DND-41 (cell line): ENCODE data around the gene NRF1.

Experiments used
- ATAC-seq: fragments of 200-7000 bp; cut with Tn5 transposase; 3 replicates; pipeline ENCODE4 v1.9.1; 2021; ENCODE audit warnings: low read depth; ENCODE audit not compliant: insufficient read depth
- DNase-seq: peaks from one replicate; pipeline ENCODE4 v3.0.0-alpha.2; 2020
- H2AFZ ChIP-seq: 2 replicates; pipeline ENCODE4 v1.6.0; 2012; ENCODE audit warnings: low read depth, low read length
- H3K27ac ChIP-seq: 2 replicates; pipeline ENCODE4 v1.5.1; 2012; ENCODE audit warnings: low read length, inconsistent platforms
- H3K27me3 ChIP-seq: fragments of 200-600 bp; sonication (generic); 2 replicates; pipeline ENCODE4 v1.6.0; 2012; ENCODE audit warnings: low read length, mild to moderate bottlenecking, inconsistent platforms; ENCODE audit not compliant: insufficient read depth, poor library complexity
- H3K36me3 ChIP-seq: 2 replicates; pipeline ENCODE4 v1.5.1; 2012; ENCODE audit warnings: low read length, inconsistent platforms; ENCODE audit not compliant: insufficient read depth
- H3K4me1 ChIP-seq: 2 replicates; pipeline ENCODE4 v1.5.1; 2012; ENCODE audit warnings: mild to moderate bottlenecking, low read length; ENCODE audit not compliant: insufficient read depth
- H3K4me2 ChIP-seq: 2 replicates; pipeline ENCODE4 v1.6.0; 2012; ENCODE audit warnings: mild to moderate bottlenecking, moderate library complexity, low read length, inconsistent platforms; ENCODE audit not compliant: insufficient read depth
- H3K4me3 ChIP-seq, 2 experiments: fragments of 200-600 bp in 1 of 2; shearing (Covaris generic) in 1 of 2; 2 replicates each; pipeline ENCODE4 v1.5.1; 2012 to 2016; ENCODE audit warnings: inconsistent platforms in 2 of 2, low read length in 2 of 2, mild to moderate bottlenecking in 2 of 2, low read depth in 1 of 2, moderate library complexity in 1 of 2
- H3K79me2 ChIP-seq: 2 replicates; pipeline ENCODE4 v1.6.0; 2012; ENCODE audit warnings: low read length, inconsistent platforms; ENCODE audit not compliant: insufficient read depth
- H3K9ac ChIP-seq: 2 replicates; pipeline ENCODE4 v1.6.0; 2012; ENCODE audit warnings: low read depth, mild to moderate bottlenecking, inconsistent platforms, low read length, moderate library complexity
- H3K9me3 ChIP-seq: 2 replicates; pipeline ENCODE4 v1.5.1; 2012; ENCODE audit warnings: low read length, moderate library complexity, mild to moderate bottlenecking, inconsistent platforms; ENCODE audit not compliant: insufficient read depth, severe bottlenecking
- H4K20me1 ChIP-seq: 2 replicates; pipeline ENCODE4 v1.6.0; 2012; ENCODE audit warnings: low read length; ENCODE audit not compliant: insufficient read depth
- CTCF ChIP-seq: IDR thresholded peaks from 2 replicates; pipeline ENCODE4 v1.5.1; 2012; ENCODE audit warnings: borderline replicate concordance, low read length, moderate library complexity, mild to moderate bottlenecking; ENCODE audit not compliant: poor library complexity, severe bottlenecking; ENCODE audit errors: extremely low read depth
- EZH2 ChIP-seq: IDR thresholded peaks from 3 replicates; pipeline ENCODE4 v1.6.1; 2012; ENCODE audit warnings: borderline replicate concordance, low read depth, mild to moderate bottlenecking, moderate library complexity, low read length, inconsistent platforms; ENCODE audit not compliant: severe bottlenecking

The NRF1 gene

GRCh38 chr7:129783584-129783919, 172.0 kb downstream of the NRF1 start:
- H2AFZ ChIP-seq, result no peak overlapping the region
- H3K9ac ChIP-seq, result no peak overlapping the region
- H3K4me1 ChIP-seq, result no peaks in the 10 kb centered on the region
- no peak overlapping the region for H3K4me3 ChIP-seq
- H4K20me1 ChIP-seq, result no peaks in the 10 kb centered on the region
- no peak for DNase-seq
- TF ChIP-seq CTCF (no peak), EZH2 (no peak)
- H3K4me2 ChIP-seq, result no peak overlapping the region
- H3K27me3 ChIP-seq, result no peaks in the 10 kb centered on the region
- no peaks in the 10 kb centered on the region for H3K9me3 ChIP-seq
- ATAC-seq, result no peak
- no peak overlapping the region for H3K27ac ChIP-seq
- no peaks in the 10 kb centered on the region for H3K36me3 ChIP-seq
- no peaks in the 10 kb centered on the region for H3K79me2 ChIP-seq

- H3K9me3 ChIP-seq, result no peaks in the 10 kb centered on the region
- H3K27ac ChIP-seq, result no peak overlapping the region
- H3K27me3 ChIP-seq, result no peaks in the 10 kb centered on the region
- H3K4me1 ChIP-seq, result no peaks in the 10 kb centered on the region
- TF ChIP-seq EZH2 (no peak), CTCF (no peak)
- no peak overlapping the region for H3K9ac ChIP-seq
- ATAC-seq (no peak), DNase-seq (no peak)
- H2AFZ ChIP-seq, result no peak overlapping the region
- H4K20me1 ChIP-seq, result no peaks in the 10 kb centered on the region
- no peak overlapping the region for H3K4me3 ChIP-seq
- no peaks in the 10 kb centered on the region for H3K36me3 ChIP-seq
- no peak overlapping the region for H3K4me2 ChIP-seq
- H3K79me2 ChIP-seq, result no peaks in the 10 kb centered on the region
Observed at GRCh38 chr7:129784437-129784782, 172.9 kb downstream of the NRF1 start.

- Histone ChIP-seq H3K9ac (no peak overlapping the region), H3K27me3 (no peaks in the 10 kb centered on the region), H2AFZ (no peak overlapping the region), H4K20me1 (no peaks in the 10 kb centered on the region), H3K79me2 (no peaks in the 10 kb centered on the region), H3K4me2 (no peak overlapping the region), H3K36me3 (no peaks in the 10 kb centered on the region), H3K27ac (no peak overlapping the region), H3K9me3 (no peaks in the 10 kb centered on the region), H3K4me1 (no peaks in the 10 kb centered on the region), H3K4me3 (no peak overlapping the region)
- no peak for DNase-seq
- TF ChIP-seq CTCF (no peak), EZH2 (no peak)
- ATAC-seq, result no peak
Observed at GRCh38 chr7:129784783-129785684, 173.5 kb downstream of the NRF1 start.
